Nephron (organoid): Measurements from ENCODE around the gene LAPTM5.
A peak's percentile ranks its signal among the peaks of the same experiment; 100 is the strongest.

Experiments used
- H3K27ac Mint-ChIP-seq, 3 experiments: 2 replicates each; pipeline ENCODE4 v1.8.0; 2020; ENCODE audit warnings: mixed read lengths in 3 of 3, mild to moderate bottlenecking in 2 of 3, moderate library complexity in 1 of 3
- H3K27me3 Mint-ChIP-seq: 2 replicates; pipeline ENCODE4 v1.8.0; 2021; ENCODE audit warnings: low read depth, mild to moderate bottlenecking, moderate library complexity, mixed read lengths
- H3K36me3 Mint-ChIP-seq: 2 replicates; pipeline ENCODE4 v1.8.0; 2020; ENCODE audit warnings: low read depth, mixed read lengths
- H3K4me1 Mint-ChIP-seq: 2 replicates; pipeline ENCODE4 v1.8.0; 2020; ENCODE audit warnings: mixed read lengths
- H3K4me3 Mint-ChIP-seq, 3 experiments: 2 replicates each; pipeline ENCODE4 v1.8.0; 2020; ENCODE audit warnings: mild to moderate bottlenecking in 3 of 3, mixed read lengths in 3 of 3, moderate library complexity in 2 of 3
- H3K9me3 Mint-ChIP-seq: 2 replicates; pipeline ENCODE4 v1.8.0; 2020; ENCODE audit warnings: mixed read lengths
- TF ChIP-seq, protein P1 (sequence below), 3 experiments: fragments of 200-600 bp; sonication (generic); IDR thresholded peaks; one replicate each; pipeline ENCODE4 v1.5.0; 2021; ENCODE audit warnings: antibody characterized with exemption in 3 of 3; ENCODE audit not compliant: unreplicated experiment in 3 of 3

The LAPTM5 gene

GRCh38 chr1:30733493-30733892 is 24.1 kb downstream of the LAPTM5 start:
- Mint-ChIP-seq H3K27me3 (peaks cover 8% of the 10 kb centered on the region), H3K4me1 (peaks cover 11% of the 10 kb centered on the region), H3K27ac (no peak overlapping the region), H3K4me3 (no peak overlapping the region), H3K9me3 (no peaks in the 10 kb centered on the region), H3K36me3 (no peaks in the 10 kb centered on the region)
- TF ChIP-seq, protein P1, sequence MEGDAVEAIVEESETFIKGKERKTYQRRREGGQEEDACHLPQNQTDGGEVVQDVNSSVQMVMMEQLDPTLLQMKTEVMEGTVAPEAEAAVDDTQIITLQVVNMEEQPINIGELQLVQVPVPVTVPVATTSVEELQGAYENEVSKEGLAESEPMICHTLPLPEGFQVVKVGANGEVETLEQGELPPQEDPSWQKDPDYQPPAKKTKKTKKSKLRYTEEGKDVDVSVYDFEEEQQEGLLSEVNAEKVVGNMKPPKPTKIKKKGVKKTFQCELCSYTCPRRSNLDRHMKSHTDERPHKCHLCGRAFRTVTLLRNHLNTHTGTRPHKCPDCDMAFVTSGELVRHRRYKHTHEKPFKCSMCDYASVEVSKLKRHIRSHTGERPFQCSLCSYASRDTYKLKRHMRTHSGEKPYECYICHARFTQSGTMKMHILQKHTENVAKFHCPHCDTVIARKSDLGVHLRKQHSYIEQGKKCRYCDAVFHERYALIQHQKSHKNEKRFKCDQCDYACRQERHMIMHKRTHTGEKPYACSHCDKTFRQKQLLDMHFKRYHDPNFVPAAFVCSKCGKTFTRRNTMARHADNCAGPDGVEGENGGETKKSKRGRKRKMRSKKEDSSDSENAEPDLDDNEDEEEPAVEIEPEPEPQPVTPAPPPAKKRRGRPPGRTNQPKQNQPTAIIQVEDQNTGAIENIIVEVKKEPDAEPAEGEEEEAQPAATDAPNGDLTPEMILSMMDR (IDR thresholded peaks at IDR 0.05; ENCODE audit: unreplicated experiment in 3 of 3), result no peak

- peaks cover 14% of the 10 kb centered on the region for H3K4me1 Mint-ChIP-seq
- H3K4me3 Mint-ChIP-seq, result no peak overlapping the region
- no peak overlapping the region for H3K27ac Mint-ChIP-seq
- no peaks in the 10 kb centered on the region for H3K9me3 Mint-ChIP-seq
- TF ChIP-seq, protein P1 (IDR thresholded peaks at IDR 0.05; ENCODE audit: unreplicated experiment in 3 of 3), result no peak
- H3K36me3 Mint-ChIP-seq, result no peaks in the 10 kb centered on the region
- H3K27me3 Mint-ChIP-seq, result peaks cover 7% of the 10 kb centered on the region
Observed at GRCh38 chr1:30732277-30732996, 25.1 kb downstream of the LAPTM5 start.

GRCh38 chr1:30731806-30732276 is 25.7 kb downstream of the LAPTM5 start:
- H3K27me3 Mint-ChIP-seq, result peaks cover under 1% of the 10 kb centered on the region
- no peak overlapping the region for H3K4me3 Mint-ChIP-seq
- TF ChIP-seq, protein P1 (IDR thresholded peaks at IDR 0.05; ENCODE audit: unreplicated experiment in 3 of 3), result no peak
- peak overlapping the region in 1 of 3 experiments; percentile 35 for H3K27ac Mint-ChIP-seq
- peaks cover 16% of the 10 kb centered on the region for H3K4me1 Mint-ChIP-seq
- no peaks in the 10 kb centered on the region for H3K9me3 Mint-ChIP-seq
- no peaks in the 10 kb centered on the region for H3K36me3 Mint-ChIP-seq

DNA sequence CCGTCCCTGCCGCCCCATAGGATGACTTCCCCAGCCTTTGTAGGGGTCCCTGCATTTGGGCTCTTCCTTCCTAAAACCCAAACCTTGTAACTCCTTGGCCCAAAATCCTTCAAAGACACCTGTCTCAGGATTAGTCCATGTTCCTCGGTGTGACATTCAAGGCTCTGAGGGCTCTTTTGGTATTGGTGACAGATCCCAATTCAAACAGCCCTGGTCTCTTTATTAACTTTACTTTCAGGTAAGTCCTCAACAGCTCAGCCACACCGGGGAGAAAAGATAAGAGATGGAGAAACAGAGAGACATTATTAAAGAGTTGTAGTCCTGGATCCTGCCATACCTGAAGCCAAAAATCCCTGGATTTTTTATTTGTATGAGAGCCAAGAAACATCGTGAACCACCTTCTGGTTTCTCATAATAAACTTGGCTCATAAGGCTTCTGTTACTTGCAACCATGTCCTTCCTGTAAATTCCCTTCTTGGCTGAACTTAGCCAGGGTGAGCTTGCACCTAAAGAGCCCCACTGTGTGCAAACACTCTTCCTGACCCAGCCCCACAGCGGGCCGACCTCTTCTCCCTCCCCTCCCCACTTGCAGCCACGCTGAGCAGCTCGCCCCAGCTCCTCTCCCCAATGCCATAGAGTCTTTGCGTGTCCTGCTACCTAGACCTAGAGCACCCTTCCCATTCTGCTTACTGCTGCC is 26.3 kb downstream of the LAPTM5 start:
- peaks cover 21% of the 10 kb centered on the region for H3K4me1 Mint-ChIP-seq
- TF ChIP-seq, protein P1 (IDR thresholded peaks at IDR 0.05; ENCODE audit: unreplicated experiment in 3 of 3), result no peak
- no peak overlapping the region for H3K4me3 Mint-ChIP-seq
- H3K9me3 Mint-ChIP-seq, result no peaks in the 10 kb centered on the region
- H3K27me3 Mint-ChIP-seq, result no peaks in the 10 kb centered on the region
- peak overlapping the region in 1 of 3 experiments; percentile 35 for H3K27ac Mint-ChIP-seq
- no peaks in the 10 kb centered on the region for H3K36me3 Mint-ChIP-seq

DNA sequence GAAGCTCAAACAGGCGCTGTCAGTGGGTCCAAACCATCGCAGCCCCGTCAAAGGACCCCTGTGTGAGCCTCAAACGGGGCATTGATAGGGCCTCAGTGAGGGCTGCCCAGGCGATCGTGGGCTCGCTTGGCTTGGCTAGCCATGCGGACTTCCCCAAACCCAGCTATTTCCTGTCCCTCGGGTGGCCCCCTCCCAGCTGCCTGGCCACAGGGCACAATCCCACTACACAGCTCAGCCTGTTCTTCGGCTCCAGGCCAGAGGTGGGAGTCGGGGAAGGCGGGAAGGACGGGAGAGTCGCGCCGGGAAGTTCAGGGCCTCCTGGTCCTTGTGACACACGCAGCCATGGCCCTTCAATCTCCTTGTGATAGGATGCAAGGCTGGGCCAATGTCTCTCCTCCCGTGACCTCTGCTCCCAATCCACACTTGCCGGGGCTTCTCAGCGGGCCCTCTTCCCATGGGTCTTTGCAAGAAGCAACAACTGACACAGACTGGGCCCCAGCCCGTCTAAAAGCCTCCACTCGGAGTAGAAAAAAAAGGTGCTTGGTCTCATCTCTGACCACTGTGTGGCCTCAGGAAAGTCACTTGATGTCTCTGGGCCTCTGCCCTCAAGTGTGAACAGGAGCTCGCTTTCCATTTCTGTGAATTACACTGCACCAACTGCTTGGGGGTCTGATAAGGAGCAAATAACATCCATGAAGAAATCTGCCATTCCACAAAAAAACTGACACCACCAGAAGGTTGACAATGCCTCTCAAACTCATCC is 27.0 kb downstream of the LAPTM5 start:
- no peaks in the 10 kb centered on the region for H3K27me3 Mint-ChIP-seq
- no peaks in the 10 kb centered on the region for H3K36me3 Mint-ChIP-seq
- H3K4me1 Mint-ChIP-seq, result peaks cover 27% of the 10 kb centered on the region
- H3K4me3 Mint-ChIP-seq, result no peak overlapping the region
- H3K27ac Mint-ChIP-seq, result peak overlapping the region; percentile 35 to 75 (median 51)
- no peaks in the 10 kb centered on the region for H3K9me3 Mint-ChIP-seq
- TF ChIP-seq, protein P1 (IDR thresholded peaks at IDR 0.05; ENCODE audit: unreplicated experiment in 3 of 3), result no peak
